ENCODE measurements around the gene KRT4. TPM values are rescaled to one million over a fixed set of nuclear protein-coding genes. Genes with fewer than 3 reads are reported as not detected.
"Not testable (repeated sequence)": the region's sequence is repeated elsewhere in the genome, so short reads cannot be mapped to it uniquely, and the experiment has no call there.

The KRT4 gene
- total RNA-seq = not detected

- no peak within 1 kb of the TSS for H3K4me3 Mint-ChIP-seq
- CTCF ChIA-PET = interaction anchor here (2.2 kb wide), 1 partner anchor 56 kb away, joined by 5 read pairs; no protein-coding TSS in a partner anchor
- H3K9me3 Mint-ChIP-seq (ENCODE audit: low read depth) = no peaks in the 10 kb centered on the region
- ATAC-seq = no peak
- H3K36me3 Mint-ChIP-seq = no peaks in the 10 kb centered on the region
- no peaks in the 10 kb centered on the region for H3K4me1 Mint-ChIP-seq
- DNase-seq = no peak
- no peak within 1 kb of the TSS for H3K27ac Mint-ChIP-seq
- H3K27me3 Mint-ChIP-seq = peaks cover 10% of the 10 kb centered on the region
Observed at GRCh38 chr12:52813885-52814709, at the start of gene KRT4. KRT4 (minus strand) TSS chr12:52814116; CDS start chr12:52814058, 58 bp downstream.

GRCh38 chr12:52862023-52862422 lies 48.1 kb upstream of the KRT4 start:
- CTCF ChIA-PET = interaction anchor here (0.8 kb wide), 1 partner anchor 8 kb away, joined by 4 read pairs; no protein-coding TSS in a partner anchor

DNA sequence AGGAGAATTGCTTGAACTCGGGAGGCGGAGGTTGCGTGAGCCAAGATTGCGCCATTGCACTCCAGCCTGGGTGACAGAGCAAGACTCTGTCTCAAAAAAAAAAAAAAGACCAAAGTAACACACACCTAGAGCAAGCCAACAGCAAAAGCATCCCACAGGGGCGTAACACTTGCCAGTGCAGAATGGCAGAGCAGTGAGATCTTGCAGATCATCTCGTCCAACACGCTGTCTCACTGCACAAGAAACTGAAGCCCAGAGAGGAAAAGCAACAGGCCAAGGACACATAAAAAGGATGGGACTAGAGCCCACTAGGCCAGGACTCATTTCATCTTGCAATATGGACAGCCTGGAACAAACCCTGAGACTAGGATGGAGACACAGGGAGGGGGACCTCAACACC lies 47.6 kb upstream of the KRT4 start:
- Mint-ChIP-seq H3K9me3 (ENCODE audit: low read depth) (no peaks in the 10 kb centered on the region), H3K4me3 (no peak overlapping the region), H3K27ac (no peak overlapping the region), H3K27me3 (peaks cover 4% of the 10 kb centered on the region), H3K4me1 (no peaks in the 10 kb centered on the region), H3K36me3 (no peaks in the 10 kb centered on the region)
- ATAC-seq (no peak), DNase-seq (no peak)
- CTCF ChIA-PET = interaction anchor here (0.8 kb wide), 1 partner anchor 9 kb away, joined by 4 read pairs; no protein-coding TSS in a partner anchor

More at GRCh38 chr12:52862023-52862422, 48.1 kb upstream of the KRT4 start:
- no peak for DNase-seq
- Mint-ChIP-seq H3K4me3 (no peak overlapping the region), H3K27ac (no peak overlapping the region), H3K36me3 (no peaks in the 10 kb centered on the region), H3K4me1 (no peaks in the 10 kb centered on the region), H3K27me3 (no peaks in the 10 kb centered on the region), H3K9me3 (ENCODE audit: low read depth) (no peaks in the 10 kb centered on the region)
- no peak for ATAC-seq

GRCh38 chr12:52860102-52860823 lies 46.3 kb upstream of the KRT4 start:
- H3K27ac Mint-ChIP-seq = no peak overlapping the region
- ATAC-seq (no peak), DNase-seq (no peak)
- no peak overlapping the region for H3K4me3 Mint-ChIP-seq
- peaks cover 13% of the 10 kb centered on the region for H3K27me3 Mint-ChIP-seq
- CTCF ChIA-PET = interaction anchor here (0.8 to 1.0 kb wide), 3 partner anchors 10 to 487 kb away, joined by 3 to 4 read pairs (median 4); no protein-coding TSS in a partner anchor
- no peaks in the 10 kb centered on the region for H3K4me1 Mint-ChIP-seq
- H3K9me3 Mint-ChIP-seq (ENCODE audit: low read depth) = no peaks in the 10 kb centered on the region
- no peaks in the 10 kb centered on the region for H3K36me3 Mint-ChIP-seq

DNA sequence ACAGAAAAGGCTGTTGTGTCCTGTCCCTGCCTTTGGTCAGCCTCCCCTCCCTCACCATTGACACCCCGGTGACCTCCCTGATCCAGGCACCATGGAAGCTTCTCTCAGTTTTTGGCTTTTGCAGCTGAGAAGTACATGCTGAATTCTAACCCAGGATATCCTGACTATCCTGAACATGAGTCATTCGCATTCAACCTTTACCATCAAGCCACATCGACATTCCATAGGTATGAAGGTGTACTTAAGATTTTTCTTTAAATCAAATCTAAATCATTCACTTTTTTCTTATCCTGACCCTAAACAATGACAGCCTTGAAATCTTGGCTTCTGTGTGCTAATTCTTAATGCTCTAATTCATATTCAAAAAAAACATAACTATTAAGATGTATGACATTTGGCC lies 43.6 kb upstream of the KRT4 start:
- Mint-ChIP-seq H3K4me1 (no peaks in the 10 kb centered on the region), H3K9me3 (ENCODE audit: low read depth) (no peaks in the 10 kb centered on the region), H3K4me3 (no peak overlapping the region), H3K27me3 (peaks cover 33% of the 10 kb centered on the region), H3K36me3 (no peaks in the 10 kb centered on the region), H3K27ac (no peak overlapping the region)
- CTCF ChIA-PET = interaction anchor here (1.8 kb wide), 1 partner anchor 13 kb away, joined by 6 read pairs; no protein-coding TSS in a partner anchor
- DNase-seq = no peak
- ATAC-seq = no peak

GRCh38 chr12:52856787-52857186 lies 42.9 kb upstream of the KRT4 start:
- Mint-ChIP-seq H3K9me3 (ENCODE audit: low read depth) (no peaks in the 10 kb centered on the region), H3K27ac (no peak overlapping the region), H3K4me3 (no peak overlapping the region), H3K27me3 (peaks cover 38% of the 10 kb centered on the region), H3K4me1 (no peaks in the 10 kb centered on the region), H3K36me3 (no peaks in the 10 kb centered on the region)
- no peak for ATAC-seq
- CTCF ChIA-PET = interaction anchor here (1.8 kb wide), 1 partner anchor 14 kb away, joined by 6 read pairs; no protein-coding TSS in a partner anchor
- no peak for DNase-seq

- not testable (repeated sequence) for H3K36me3 Mint-ChIP-seq; DNase-seq; ATAC-seq; H3K4me1 Mint-ChIP-seq; H3K4me3 Mint-ChIP-seq; H3K9me3 Mint-ChIP-seq (ENCODE audit: low read depth); H3K27ac Mint-ChIP-seq
- CTCF ChIA-PET = interaction anchor here (1.8 kb wide), 1 partner anchor 15 kb away, joined by 6 read pairs; no protein-coding TSS in a partner anchor
- peaks cover 38% of the 10 kb centered on the region for H3K27me3 Mint-ChIP-seq
Observed at GRCh38 chr12:52856077-52856476, 42.2 kb upstream of the KRT4 start.

DNA sequence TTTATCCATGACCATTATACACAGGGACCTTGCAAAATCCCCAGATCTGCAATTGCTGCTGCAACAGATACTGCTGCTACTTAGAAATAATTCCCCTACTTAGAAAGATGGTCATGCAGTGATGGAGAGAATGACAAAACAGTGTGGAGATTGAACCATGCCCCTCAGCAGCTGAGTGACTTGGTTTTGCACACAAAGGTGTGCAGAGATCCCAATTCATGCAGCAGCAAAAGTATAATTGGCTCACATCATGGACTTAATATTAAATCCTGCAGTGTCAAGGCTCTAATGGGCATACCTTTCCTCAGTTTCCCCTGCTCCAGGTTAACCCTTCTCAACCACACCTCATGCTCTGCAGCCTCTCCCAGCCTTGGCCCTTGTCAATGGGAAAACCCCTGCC lies 37.9 kb upstream of the KRT4 start:
- Mint-ChIP-seq H3K4me1 (no peaks in the 10 kb centered on the region), H3K27me3 (peaks cover 49% of the 10 kb centered on the region), H3K36me3 (no peaks in the 10 kb centered on the region), H3K4me3 (no peak overlapping the region), H3K27ac (no peak overlapping the region), H3K9me3 (ENCODE audit: low read depth) (no peaks in the 10 kb centered on the region)
- no peak for ATAC-seq
- CTCF ChIA-PET = interaction anchor here (1.0 to 1.3 kb wide), 2 partner anchors 33 to 129 kb away, joined by 4 to 6 read pairs; no protein-coding TSS in a partner anchor
- DNase-seq = no peak

DNA sequence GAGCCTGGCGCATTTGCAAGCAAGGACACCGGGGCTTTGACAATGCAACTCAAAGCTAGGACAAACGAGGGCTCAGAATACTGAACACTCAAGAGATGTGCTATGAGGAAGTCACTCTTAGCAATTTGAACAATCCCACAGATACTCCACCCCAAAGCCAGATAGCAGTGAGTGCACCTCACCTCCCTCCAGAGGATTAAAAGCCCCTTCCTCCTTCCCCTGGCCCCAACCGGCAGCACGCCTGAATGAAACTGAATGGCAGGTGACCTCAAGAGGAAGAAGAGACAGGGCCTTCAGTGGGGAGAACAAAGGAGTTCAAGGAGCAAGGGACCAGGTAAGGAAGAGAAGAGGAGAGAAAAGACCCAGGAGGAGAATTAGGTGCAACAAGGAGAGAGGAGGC lies 36.8 kb upstream of the KRT4 start:
- Mint-ChIP-seq H3K4me3 (no peak overlapping the region), H3K4me1 (no peaks in the 10 kb centered on the region), H3K36me3 (no peaks in the 10 kb centered on the region), H3K27ac (no peak overlapping the region), H3K27me3 (peaks cover 42% of the 10 kb centered on the region), H3K9me3 (ENCODE audit: low read depth) (no peaks in the 10 kb centered on the region)
- ATAC-seq (no peak), DNase-seq (no peak)
- CTCF ChIA-PET = no interaction called here

- no peak overlapping the region for H3K27ac Mint-ChIP-seq
- H3K4me3 Mint-ChIP-seq = no peak overlapping the region
- ATAC-seq (no peak), DNase-seq (no peak)
- H3K9me3 Mint-ChIP-seq (ENCODE audit: low read depth) = no peaks in the 10 kb centered on the region
- H3K4me1 Mint-ChIP-seq = no peaks in the 10 kb centered on the region
- peaks cover 30% of the 10 kb centered on the region for H3K27me3 Mint-ChIP-seq
- H3K36me3 Mint-ChIP-seq = no peaks in the 10 kb centered on the region
- CTCF ChIA-PET = interaction anchor here (1.6 kb wide), 1 partner anchor 30 kb away, joined by 4 read pairs; no protein-coding TSS in a partner anchor
Observed at GRCh38 chr12:52849511-52849910, 35.6 kb upstream of the KRT4 start.

DNA sequence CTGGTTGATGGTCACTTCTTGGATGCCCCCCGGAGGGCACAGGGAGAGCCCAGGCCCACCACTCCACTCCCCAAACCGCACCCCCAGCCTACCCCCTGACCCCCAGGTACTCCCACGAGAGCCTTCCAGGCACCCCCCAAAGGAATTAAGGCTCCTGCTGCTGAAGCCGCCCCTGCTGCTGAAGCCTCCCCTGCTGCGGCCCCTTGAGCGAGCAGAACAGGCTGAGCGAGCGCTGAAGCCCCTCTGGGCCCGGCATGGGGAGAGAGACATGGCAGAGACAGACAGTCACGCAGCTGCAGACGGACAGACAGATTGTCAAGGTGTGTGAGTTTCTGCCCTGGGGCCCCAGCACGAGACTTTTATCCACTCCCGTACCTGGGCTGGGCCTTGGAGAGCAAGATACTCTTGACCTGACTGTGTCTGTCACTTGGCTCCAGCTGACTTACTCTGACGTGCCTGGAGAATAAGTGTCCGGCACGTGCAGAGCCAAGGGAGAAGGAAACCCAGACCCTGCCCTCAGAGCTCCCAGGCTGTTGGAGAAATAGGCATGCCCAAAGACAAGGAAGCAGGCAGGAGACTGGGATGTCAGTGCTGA lies 34.8 kb upstream of the KRT4 start, which contains the start of gene KRT78:
KRT78 (minus strand) TSS at position 334 of the 595 bp plus-strand sequence; CDS start at position 270, 64 bp downstream.
- Mint-ChIP-seq H3K27ac (no peak within 1 kb of the TSS), H3K36me3 (no peaks in the 10 kb centered on the region), H3K9me3 (ENCODE audit: low read depth) (no peaks in the 10 kb centered on the region), H3K4me1 (peaks cover 3% of the 10 kb centered on the region), H3K4me3 (no peak within 1 kb of the TSS), H3K27me3 (peaks cover 25% of the 10 kb centered on the region)
- ATAC-seq (no peak), DNase-seq (no peak)
- CTCF ChIA-PET = interaction anchor here (1.6 kb wide), 1 partner anchor 31 kb away, joined by 4 read pairs; no protein-coding TSS in a partner anchor

DNA sequence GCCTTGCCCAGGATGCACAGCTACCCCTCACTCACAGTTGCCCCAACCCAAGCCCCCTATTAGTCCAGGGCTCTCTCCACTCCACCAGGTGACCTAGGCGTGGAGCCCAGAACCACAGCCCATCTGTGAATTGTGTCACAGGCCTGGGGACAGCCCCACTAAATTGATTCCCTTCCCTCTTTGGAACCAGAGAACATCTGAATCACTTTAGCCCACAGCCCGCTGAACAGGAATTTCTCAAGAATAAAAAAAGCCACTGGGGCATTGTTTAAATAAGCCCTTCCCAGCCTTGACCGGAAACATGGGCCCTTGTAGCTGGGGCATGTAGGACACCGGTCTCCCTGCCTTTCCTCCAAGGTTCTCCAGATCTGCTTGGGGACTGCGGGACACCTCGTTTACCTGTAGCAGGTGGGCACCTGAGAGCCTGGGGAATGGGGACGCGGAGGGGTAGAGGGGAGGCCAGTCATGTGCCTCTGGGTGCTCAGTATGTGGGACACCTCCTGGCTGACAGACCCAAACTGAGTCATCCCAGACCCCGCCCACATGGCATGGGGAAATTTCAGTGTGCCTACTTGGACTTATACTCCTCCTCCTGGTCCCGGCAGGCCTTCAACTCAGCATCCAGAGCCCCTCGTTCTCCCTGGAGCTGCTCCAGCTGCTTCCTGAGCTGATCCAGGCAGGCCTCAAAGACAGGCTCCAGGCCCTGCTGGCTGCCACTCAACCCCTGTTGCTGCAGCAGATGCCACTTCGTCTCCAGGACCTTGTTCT lies 33.6 kb upstream of the KRT4 start:
- CTCF ChIA-PET = no interaction called here
- no peaks in the 10 kb centered on the region for H3K36me3 Mint-ChIP-seq
- ATAC-seq (no peak), DNase-seq (no peak)
- no peak overlapping the region for H3K27ac Mint-ChIP-seq
- peaks cover 17% of the 10 kb centered on the region for H3K27me3 Mint-ChIP-seq
- no peaks in the 10 kb centered on the region for H3K9me3 Mint-ChIP-seq (ENCODE audit: low read depth)
- peaks cover 4% of the 10 kb centered on the region for H3K4me1 Mint-ChIP-seq
- H3K4me3 Mint-ChIP-seq = no peak overlapping the region

Measured in activated CD8-positive, alpha-beta memory T cell treated with anti-CD3 and anti-CD28 coated beads, Interleukin-2, amount 10 ng/mL, durations not matched to agents 7 days and 5 days (primary cell).